CD4-positive, alpha-beta T cell (primary cell): ENCODE results near the gene VAV2. TPM values are rescaled to one million over a fixed set of nuclear protein-coding genes. Genes with fewer than 3 reads are reported as not detected.

Source experiments
- ATAC-seq: fragments of 200-7000 bp; cut with Tn5 transposase; one replicate; pipeline ENCODE4 v1.10.0; 2022; ENCODE audit warnings: mild to moderate bottlenecking; ENCODE audit not compliant: poor library complexity
- CTCF ChIA-PET: fragments of 350-600 bp; sonication (Branson Sonifier 250); formaldehyde crosslinking; loops from one replicate; lab custom pipeline; 2021; ENCODE audit warnings: antibody characterized with exemption, inconsistent platforms; lab: Charles Lee
- POLR2A ChIA-PET: fragments of 350-600 bp; sonication (Branson Sonifier 250); formaldehyde crosslinking; loops from one replicate; lab custom pipeline; 2021; ENCODE audit warnings: antibody characterized with exemption, inconsistent platforms; lab: Charles Lee
- DNase-seq, 14 experiments: peaks; one replicate each; pipeline ENCODE4 v3.0.0-alpha.2; 2013 to 2020; ENCODE audit warnings: mixed read lengths in 2 of 14
- H3K27ac ChIP-seq, 2 donors: one replicate each; pipeline versions ENCODE4 v1.5.1 to v1.7.0; 2013; ENCODE audit warnings: low read length in 2 of 2, low read depth in 1 of 2, mild to moderate bottlenecking in 1 of 2
- H3K27me3 ChIP-seq, 2 experiments: 1 replicate in 1 of 2; 2 replicates in 1 of 2; pipeline versions ENCODE4 v1.6.1 to v1.7.0; 2013; ENCODE audit warnings: low read length in 2 of 2, control low read depth in 1 of 2, mild to moderate bottlenecking in 1 of 2, moderate library complexity in 1 of 2; ENCODE audit not compliant: insufficient read depth in 2 of 2, control insufficient read depth in 1 of 2
- H3K36me3 ChIP-seq: one replicate; pipeline ENCODE4 v1.6.1; 2013; ENCODE audit warnings: low read length, control low read depth; ENCODE audit not compliant: insufficient read depth
- H3K4me1 ChIP-seq: one replicate; pipeline ENCODE4 v1.6.1; 2013; ENCODE audit warnings: low read length, control low read depth; ENCODE audit not compliant: insufficient read depth
- H3K4me3 ChIP-seq: one replicate; pipeline ENCODE4 v1.5.1; 2013; ENCODE audit warnings: mild to moderate bottlenecking, low read length, moderate library complexity
- H3K9me3 ChIP-seq, 2 experiments: 1 replicate in 1 of 2; 2 replicates in 1 of 2; pipeline versions ENCODE4 v1.6.1 to v1.7.0; 2013; ENCODE audit warnings: low read length in 2 of 2, mild to moderate bottlenecking in 2 of 2, control low read depth in 1 of 2, moderate library complexity in 1 of 2; ENCODE audit not compliant: control insufficient read depth in 1 of 2, insufficient read depth in 1 of 2
- H3K27ac Mint-ChIP-seq: one replicate; pipeline ENCODE4 v1.8.0; 2020; ENCODE audit warnings: mixed read lengths
- H3K27me3 Mint-ChIP-seq: one replicate; pipeline ENCODE4 v1.8.0; 2021; ENCODE audit warnings: mixed read lengths
- H3K36me3 Mint-ChIP-seq: one replicate; pipeline ENCODE4 v1.8.0; 2021; ENCODE audit warnings: low read depth, mixed read lengths
- H3K4me1 Mint-ChIP-seq: one replicate; pipeline ENCODE4 v1.8.0; 2021; ENCODE audit warnings: low read depth, mixed read lengths
- H3K4me3 Mint-ChIP-seq: one replicate; pipeline ENCODE4 v1.8.0; 2020; ENCODE audit warnings: mild to moderate bottlenecking, mixed read lengths
- H3K9me3 Mint-ChIP-seq: one replicate; pipeline ENCODE4 v1.8.0; 2020; ENCODE audit warnings: mixed read lengths
- CTCF ChIP-seq: fragments of 200-600 bp; IDR thresholded peaks from one replicate; pipeline ENCODE4 v1.8.0; 2022; ENCODE audit warnings: antibody characterized with exemption, mild to moderate bottlenecking
- intact Hi-C, 2 experiments: fragments of 100-400 bp; cut with DNase I in 1 of 2; cut with micrococcal nuclease in 1 of 2; formaldehyde crosslinking; loops; one replicate each; pipeline versions ENCODE4 v1.15.1 to v1.9.0; 2023 to 2025; cut with DNase I, micrococcal nuclease
- polyA plus RNA-seq, 2 donors: library from polyadenylated mRNA; unstranded; fragments of 120-200 nt; gene quantifications; one replicate each; pipeline ENCODE4 v1.2.1, GENCODE V29; 2013
- total RNA-seq, 174 experiments: library from RNA in 2 of 174; stranded (reverse) in 2 of 174; gene quantifications; one replicate each; pipeline ENCODE4 v1.2.3 and lab custom pipeline; 2021 to 2026

Gene VAV2
- total RNA-seq: 1 to 10 TPM; 1.6 to 1.7 TPM
- polyA plus RNA-seq (2013, experiment 1 of 2): 2.4 TPM
- 2.1 TPM for polyA plus RNA-seq (2013, experiment 2 of 2)
- total RNA-seq (lab: John Stamatoyannopoulos, UW): 0.54 to 16.6 (median 3.8) reads per million in 172 experiments

GRCh38 chr9:133991964-133992779, at the start of gene VAV2:
Gene VAV2, minus strand, starts transcription at chr9:133992324. Its CDS starts 46 bp downstream, at chr9:133992278.
- TF ChIP-seq CTCF: no peak
- no peak within 1 kb of the TSS for H3K27ac ChIP-seq
- H3K4me3 ChIP-seq: peak within 1 kb of the TSS; percentile 79

GRCh38 chr9:134041649-134041962, 49.5 kb upstream of the VAV2 start:
- Histone ChIP-seq H3K27ac (no peak overlapping the region), H3K4me1 (no peaks in the 10 kb centered on the region), H3K27me3 (no peaks in the 10 kb centered on the region), H3K4me3 (no peak overlapping the region), H3K36me3 (peaks cover 51% of the 10 kb centered on the region), H3K9me3 (peaks cover 11 to 32% of the 10 kb centered on the region in 2 experiments)
- no peak for ATAC-seq
- CTCF ChIA-PET: interaction anchor here (0.6 kb wide), 1 partner anchor 74 kb away, joined by 4 read pairs; no protein-coding TSS in a partner anchor
- no peak for TF ChIP-seq CTCF
- no peak overlapping the region for H3K27ac Mint-ChIP-seq
- no peaks in the 10 kb centered on the region for H3K4me1 Mint-ChIP-seq
- POLR2A ChIA-PET: no interaction called here
- H3K4me3 Mint-ChIP-seq: no peak overlapping the region
- H3K27me3 Mint-ChIP-seq: no peaks in the 10 kb centered on the region
- H3K36me3 Mint-ChIP-seq: peaks cover 77% of the 10 kb centered on the region
- intact Hi-C loops: no loop called here
- DNase-seq: no peak
- no peaks in the 10 kb centered on the region for H3K9me3 Mint-ChIP-seq

More at GRCh38 chr9:133991964-133992779, at the start of gene VAV2:
- H3K9me3 ChIP-seq: peaks cover 0 to 3% of the 10 kb centered on the region in 2 experiments
- peaks cover 29% of the 10 kb centered on the region for H3K4me1 ChIP-seq
- intact Hi-C loops: loop anchor here (1.0 to 10.0 kb wide), 3 partner anchors 33 to 460 kb away; partner anchors contain the start of genes ADAMTSL2 (in 2 of the 2) and BRD3OS (in 1 of the 2)
- no peak within 1 kb of the TSS for H3K27ac Mint-ChIP-seq
- H3K36me3 Mint-ChIP-seq: no peaks in the 10 kb centered on the region
- peak within 1 kb of the TSS; percentile 75 for H3K4me3 Mint-ChIP-seq
- ChIA-PET CTCF (no interaction called here), POLR2A (interaction anchor here (1.2 kb wide), 1 partner anchor 34 kb away, joined by 3 read pairs; no protein-coding TSS in a partner anchor)
- peaks cover 19% of the 10 kb centered on the region for H3K27me3 Mint-ChIP-seq
- no peaks in the 10 kb centered on the region for H3K4me1 Mint-ChIP-seq
- H3K27me3 ChIP-seq: peaks cover 6 to 7% of the 10 kb centered on the region in 2 experiments
- ATAC-seq: peak; percentile 37
- DNase-seq: peak in 9 of 14 experiments; percentile 15 to 70 (median 37)
- H3K36me3 ChIP-seq: no peaks in the 10 kb centered on the region
- no peaks in the 10 kb centered on the region for H3K9me3 Mint-ChIP-seq

GRCh38 chr9:134040781-134041648, 48.9 kb upstream of the VAV2 start:
- Histone ChIP-seq H3K4me1 (no peaks in the 10 kb centered on the region), H3K4me3 (no peak overlapping the region), H3K27ac (no peak overlapping the region), H3K36me3 (peaks cover 53% of the 10 kb centered on the region), H3K27me3 (no peaks in the 10 kb centered on the region), H3K9me3 (peaks cover 11 to 32% of the 10 kb centered on the region in 2 experiments)
- intact Hi-C loops: no loop called here
- Mint-ChIP-seq H3K27ac (no peak overlapping the region), H3K27me3 (no peaks in the 10 kb centered on the region), H3K4me3 (no peak overlapping the region), H3K9me3 (no peaks in the 10 kb centered on the region), H3K4me1 (no peaks in the 10 kb centered on the region), H3K36me3 (peaks cover 83% of the 10 kb centered on the region)
- DNase-seq (peak in 1 of 14 experiments; percentile 2), ATAC-seq (no peak)
- ChIA-PET POLR2A (no interaction called here), CTCF (no interaction called here)
- no peak for TF ChIP-seq CTCF
